K562 (cell line): ENCODE measurements around the gene RAB21. TPM values are rescaled to one million over a fixed set of nuclear protein-coding genes. Genes with fewer than 3 reads are reported as not detected.

Source experiments
- ATF7 ChIP-seq: fragments of 450-650 bp; IDR thresholded peaks from 2 replicates; pipeline ENCODE4 v1.7.1; 2014; ENCODE audit warnings: mild to moderate bottlenecking, moderate library complexity
- CC2D1A ChIP-seq: fragments of 450-650 bp; IDR thresholded peaks from 2 replicates; pipeline ENCODE4 v1.6.1; 2017; ENCODE audit warnings: mild to moderate bottlenecking
- HDGF ChIP-seq: fragments of 450-650 bp; IDR thresholded peaks from 2 replicates; pipeline ENCODE4 v1.6.1; 2016
- JUND ChIP-seq, 2 experiments: IDR thresholded peaks; 2 replicates in 1 of 2; 3 replicates in 1 of 2; pipeline ENCODE4 v1.6.1; 2011; ENCODE audit warnings: borderline replicate concordance in 2 of 2, low read depth in 2 of 2, low read length in 2 of 2, improper control_type of control experiment in 1 of 2, missing biosample characterization in 1 of 2, missing genetic modification characterization in 1 of 2, missing genetic modification reagents in 1 of 2
- PML ChIP-seq: IDR thresholded peaks from 2 replicates; pipeline ENCODE4 v1.6.1; 2012; ENCODE audit warnings: low read length, inconsistent platforms
- RBBP5 ChIP-seq: fragments of 200-600 bp; sonication (generic); IDR thresholded peaks from 2 replicates; pipeline ENCODE4 v1.6.1; 2012; ENCODE audit warnings: borderline replicate concordance, mild to moderate bottlenecking, low read length, control low read depth, inconsistent platforms; ENCODE audit not compliant: insufficient read depth, poor library complexity, severe bottlenecking
- SAFB2 ChIP-seq: fragments of 200-400 bp; formaldehyde crosslinking; IDR thresholded peaks from 2 replicates; pipeline ENCODE4 v1.6.1; 2018; ENCODE audit warnings: borderline replicate concordance, low read length, low read depth, moderate library complexity; ENCODE audit not compliant: severe bottlenecking
- SREBF2 ChIP-seq: sonication (generic); formaldehyde crosslinking; IDR thresholded peaks from 2 replicates; pipeline ENCODE4 v1.4.0; 2020; ENCODE audit warnings: mild to moderate bottlenecking, missing genetic modification reagents
- ZBTB8A ChIP-seq: fragments of 450-650 bp; IDR thresholded peaks from 2 replicates; pipeline ENCODE4 v1.6.1; 2018; ENCODE audit warnings: mild to moderate bottlenecking, moderate library complexity; ENCODE audit not compliant: partially characterized antibody
- ZNF324 ChIP-seq: fragments of 250-450 bp; sonication (Bioruptor Pico); IDR thresholded peaks from 2 replicates; pipeline ENCODE4 v1.4.0; 2020; ENCODE audit warnings: mild to moderate bottlenecking
- ZNF766 ChIP-seq: fragments of 200-800 bp; sonication (Bioruptor generic); conservative IDR thresholded peaks from 2 replicates; pipeline ENCODE4 v1.6.1; 2016; ENCODE audit warnings: missing genetic modification characterization, missing compliant biosample characterization
- polyA plus RNA-seq, 8 experiments: library from polyadenylated mRNA; depleted of rRNA in 4 of 8; stranded (reverse) in 5 of 8; unstranded in 3 of 8; fragments of >200 nt; fragmentation: Nextera tagmentation in 2 of 8; fragmentation: Illumina TruSeq in 1 of 8; extraction: Ambion mirVana in 2 of 8; extraction: Trizol in 1 of 8; gene quantifications; 2 replicates each; pipeline versions ENCODE4 v1.2.1 to v1.2.3, GENCODE V29; 2011 to 2014; ENCODE audit warnings: inconsistent platforms in 1 of 8, missing spikeins in 1 of 8
- total RNA-seq, 7 experiments: library from RNA; depleted of rRNA in 6 of 7; stranded (reverse); fragments of >200 nt in 6 of 7; fragmentation: Illumina TruSeq in 2 of 7; extraction: Trizol in 2 of 7; gene quantifications; 2 replicates each; pipeline versions ENCODE4 v1.2.1 to v1.2.3, GENCODE V29; 2011 to 2021; ENCODE audit warnings: low replicate concordance in 1 of 7
- TF ChIP-seq, protein P1 (sequence below): fragments of 250-450 bp; sonication (Bioruptor Pico); IDR thresholded peaks from 2 replicates; pipeline ENCODE4 v1.8.0; 2021; ENCODE audit warnings: moderate library complexity, mild to moderate bottlenecking, inconsistent platforms
- TF ChIP-seq, protein P2 (sequence below), 2 experiments: fragments of 450-650 bp; formaldehyde crosslinking in 1 of 2; IDR thresholded peaks; 2 replicates each; pipeline versions ENCODE4 v1.4.0 to v1.6.1; 2014 to 2020; ENCODE audit warnings: mild to moderate bottlenecking in 2 of 2, borderline replicate concordance in 1 of 2, low read depth in 1 of 2
- TF ChIP-seq, protein P3 (sequence below): sonication (generic); formaldehyde crosslinking; IDR thresholded peaks from 2 replicates; pipeline ENCODE4 v1.8.0; 2022; ENCODE audit warnings: mild to moderate bottlenecking, missing genetic modification reagents

RAB21 gene
- total and polyA plus RNA-seq, 9 of the 15 experiments (the other 6 are each of a cell fraction or from before 2014, with no cell fraction given): 5.3 to 45.6 (median 19.6) TPM

DNA sequence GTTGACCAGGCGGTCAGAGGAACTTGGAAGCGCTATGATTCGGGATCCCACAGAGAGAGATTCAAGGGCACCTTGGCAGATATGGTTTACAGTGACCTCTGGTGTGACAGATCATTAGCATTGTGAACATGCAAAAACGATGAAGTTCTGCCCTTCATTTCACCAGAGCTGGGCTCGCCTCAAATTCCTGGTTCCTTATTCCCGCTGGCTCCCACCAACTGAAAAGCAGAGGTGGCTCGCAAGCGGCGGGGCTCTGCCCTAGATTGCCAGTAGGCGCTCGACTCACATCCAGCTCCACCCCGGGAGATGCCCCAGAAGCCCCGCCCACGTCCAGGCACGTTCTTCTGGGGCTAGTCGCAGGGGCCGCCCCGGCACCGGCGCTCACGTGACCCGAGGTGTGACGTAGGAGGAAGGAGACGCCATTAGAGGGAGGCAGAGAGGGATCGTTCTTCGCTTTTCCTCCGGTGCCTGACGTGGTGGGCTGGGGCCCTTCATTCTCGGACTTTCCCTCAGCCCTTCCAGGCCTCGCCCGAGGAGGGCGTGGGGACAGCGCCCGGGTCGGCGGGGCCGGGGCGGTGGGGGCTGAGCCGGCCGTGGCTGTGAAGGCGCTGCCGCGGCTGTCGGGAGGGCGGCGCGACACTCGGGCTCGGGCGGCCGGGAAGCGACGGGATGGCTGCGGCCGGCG is at the start of gene RAB21 (continued):
- TF ChIP-seq, protein P1, sequence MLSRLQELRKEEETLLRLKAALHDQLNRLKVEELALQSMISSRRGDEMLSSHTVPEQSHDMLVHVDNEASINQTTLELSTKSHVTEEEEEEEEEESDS (CRISPR knock-in tag): no peak
- peak; percentile 56; the same call in 1 of the 2 replicates for TF ChIP-seq JUND (IDR thresholded peaks at IDR 0.05; ENCODE audit: borderline replicate concordance, low read depth, low read length)
- no peak; the same call in 2 of the 3 replicates for TF ChIP-seq JUND (tag; IDR thresholded peaks at IDR 0.05; ENCODE audit: borderline replicate concordance, low read depth, low read length)
- TF ChIP-seq PML: no peak
- no peak for TF ChIP-seq SREBF2 (CRISPR knock-in tag)
- TF ChIP-seq ZNF324 (CRISPR knock-in tag): no peak
- TF ChIP-seq ZNF766 (CRISPR knock-in tag): no peak
- TF ChIP-seq ZBTB8A: no peak
- TF ChIP-seq HDGF: no peak
- TF ChIP-seq, protein P2, sequence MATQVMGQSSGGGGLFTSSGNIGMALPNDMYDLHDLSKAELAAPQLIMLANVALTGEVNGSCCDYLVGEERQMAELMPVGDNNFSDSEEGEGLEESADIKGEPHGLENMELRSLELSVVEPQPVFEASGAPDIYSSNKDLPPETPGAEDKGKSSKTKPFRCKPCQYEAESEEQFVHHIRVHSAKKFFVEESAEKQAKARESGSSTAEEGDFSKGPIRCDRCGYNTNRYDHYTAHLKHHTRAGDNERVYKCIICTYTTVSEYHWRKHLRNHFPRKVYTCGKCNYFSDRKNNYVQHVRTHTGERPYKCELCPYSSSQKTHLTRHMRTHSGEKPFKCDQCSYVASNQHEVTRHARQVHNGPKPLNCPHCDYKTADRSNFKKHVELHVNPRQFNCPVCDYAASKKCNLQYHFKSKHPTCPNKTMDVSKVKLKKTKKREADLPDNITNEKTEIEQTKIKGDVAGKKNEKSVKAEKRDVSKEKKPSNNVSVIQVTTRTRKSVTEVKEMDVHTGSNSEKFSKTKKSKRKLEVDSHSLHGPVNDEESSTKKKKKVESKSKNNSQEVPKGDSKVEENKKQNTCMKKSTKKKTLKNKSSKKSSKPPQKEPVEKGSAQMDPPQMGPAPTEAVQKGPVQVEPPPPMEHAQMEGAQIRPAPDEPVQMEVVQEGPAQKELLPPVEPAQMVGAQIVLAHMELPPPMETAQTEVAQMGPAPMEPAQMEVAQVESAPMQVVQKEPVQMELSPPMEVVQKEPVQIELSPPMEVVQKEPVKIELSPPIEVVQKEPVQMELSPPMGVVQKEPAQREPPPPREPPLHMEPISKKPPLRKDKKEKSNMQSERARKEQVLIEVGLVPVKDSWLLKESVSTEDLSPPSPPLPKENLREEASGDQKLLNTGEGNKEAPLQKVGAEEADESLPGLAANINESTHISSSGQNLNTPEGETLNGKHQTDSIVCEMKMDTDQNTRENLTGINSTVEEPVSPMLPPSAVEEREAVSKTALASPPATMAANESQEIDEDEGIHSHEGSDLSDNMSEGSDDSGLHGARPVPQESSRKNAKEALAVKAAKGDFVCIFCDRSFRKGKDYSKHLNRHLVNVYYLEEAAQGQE (IDR thresholded peaks at IDR 0.05; ENCODE audit: borderline replicate concordance): peak; percentile 83
- TF ChIP-seq, protein P2 (CRISPR knock-in tag; IDR thresholded peaks at IDR 0.05; ENCODE audit: low read depth): no peak
- TF ChIP-seq, protein P3, sequence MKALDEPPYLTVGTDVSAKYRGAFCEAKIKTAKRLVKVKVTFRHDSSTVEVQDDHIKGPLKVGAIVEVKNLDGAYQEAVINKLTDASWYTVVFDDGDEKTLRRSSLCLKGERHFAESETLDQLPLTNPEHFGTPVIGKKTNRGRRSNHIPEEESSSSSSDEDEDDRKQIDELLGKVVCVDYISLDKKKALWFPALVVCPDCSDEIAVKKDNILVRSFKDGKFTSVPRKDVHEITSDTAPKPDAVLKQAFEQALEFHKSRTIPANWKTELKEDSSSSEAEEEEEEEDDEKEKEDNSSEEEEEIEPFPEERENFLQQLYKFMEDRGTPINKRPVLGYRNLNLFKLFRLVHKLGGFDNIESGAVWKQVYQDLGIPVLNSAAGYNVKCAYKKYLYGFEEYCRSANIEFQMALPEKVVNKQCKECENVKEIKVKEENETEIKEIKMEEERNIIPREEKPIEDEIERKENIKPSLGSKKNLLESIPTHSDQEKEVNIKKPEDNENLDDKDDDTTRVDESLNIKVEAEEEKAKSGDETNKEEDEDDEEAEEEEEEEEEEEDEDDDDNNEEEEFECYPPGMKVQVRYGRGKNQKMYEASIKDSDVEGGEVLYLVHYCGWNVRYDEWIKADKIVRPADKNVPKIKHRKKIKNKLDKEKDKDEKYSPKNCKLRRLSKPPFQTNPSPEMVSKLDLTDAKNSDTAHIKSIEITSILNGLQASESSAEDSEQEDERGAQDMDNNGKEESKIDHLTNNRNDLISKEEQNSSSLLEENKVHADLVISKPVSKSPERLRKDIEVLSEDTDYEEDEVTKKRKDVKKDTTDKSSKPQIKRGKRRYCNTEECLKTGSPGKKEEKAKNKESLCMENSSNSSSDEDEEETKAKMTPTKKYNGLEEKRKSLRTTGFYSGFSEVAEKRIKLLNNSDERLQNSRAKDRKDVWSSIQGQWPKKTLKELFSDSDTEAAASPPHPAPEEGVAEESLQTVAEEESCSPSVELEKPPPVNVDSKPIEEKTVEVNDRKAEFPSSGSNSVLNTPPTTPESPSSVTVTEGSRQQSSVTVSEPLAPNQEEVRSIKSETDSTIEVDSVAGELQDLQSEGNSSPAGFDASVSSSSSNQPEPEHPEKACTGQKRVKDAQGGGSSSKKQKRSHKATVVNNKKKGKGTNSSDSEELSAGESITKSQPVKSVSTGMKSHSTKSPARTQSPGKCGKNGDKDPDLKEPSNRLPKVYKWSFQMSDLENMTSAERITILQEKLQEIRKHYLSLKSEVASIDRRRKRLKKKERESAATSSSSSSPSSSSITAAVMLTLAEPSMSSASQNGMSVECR (CRISPR knock-in tag): no peak
- peak; percentile 84 for TF ChIP-seq ATF7
- TF ChIP-seq SAFB2: no peak
- TF ChIP-seq RBBP5: peak; percentile 98
- TF ChIP-seq CC2D1A: no peak
